ENCODE data around the gene DCST1.
A peak's percentile ranks its signal among the peaks of the same experiment; 100 is the strongest.

The DCST1 gene

DNA sequence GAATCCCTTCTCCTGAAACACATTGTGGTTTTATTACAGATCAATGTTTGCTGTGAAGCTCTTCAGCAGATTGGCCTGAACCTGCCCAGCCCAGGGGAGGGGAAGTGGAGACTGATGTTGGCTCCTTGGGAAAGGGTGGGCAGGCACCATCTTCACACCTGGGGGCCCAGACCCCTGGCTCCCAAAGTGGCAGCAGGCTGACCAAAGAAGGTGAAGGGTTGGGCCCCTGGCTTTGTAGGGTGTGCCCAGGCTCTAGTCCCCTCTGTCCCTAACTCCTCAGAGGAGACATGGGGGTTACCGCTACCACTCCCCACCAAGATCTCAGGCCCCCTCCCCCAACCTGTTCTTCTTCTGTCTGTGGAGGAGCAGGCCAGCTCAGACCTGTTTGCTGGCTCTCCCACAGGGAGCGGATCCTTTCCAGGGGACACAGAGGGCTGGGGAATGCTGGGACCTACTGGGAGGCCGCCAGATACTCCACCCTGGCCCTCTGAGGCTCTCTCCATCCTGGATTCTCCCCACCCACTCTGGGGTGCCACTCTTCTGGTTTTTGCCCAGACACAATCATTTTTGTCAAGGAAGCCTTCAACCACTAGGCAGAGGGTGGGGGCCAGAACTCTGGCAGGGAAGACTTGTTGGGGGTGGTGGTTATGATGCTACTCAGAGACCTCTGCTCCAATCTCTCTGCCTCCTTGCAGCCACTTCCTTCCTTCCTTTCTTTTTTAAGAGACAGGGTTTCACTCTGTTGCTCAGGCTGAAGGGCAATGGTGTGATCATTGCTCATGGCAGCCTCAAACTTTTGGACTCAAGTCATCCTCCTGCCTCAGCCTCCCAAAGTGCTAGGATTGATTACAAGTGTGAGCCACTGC is 40.0 kb downstream of the DCST1 start:
- no peak for DNase-seq

DNA sequence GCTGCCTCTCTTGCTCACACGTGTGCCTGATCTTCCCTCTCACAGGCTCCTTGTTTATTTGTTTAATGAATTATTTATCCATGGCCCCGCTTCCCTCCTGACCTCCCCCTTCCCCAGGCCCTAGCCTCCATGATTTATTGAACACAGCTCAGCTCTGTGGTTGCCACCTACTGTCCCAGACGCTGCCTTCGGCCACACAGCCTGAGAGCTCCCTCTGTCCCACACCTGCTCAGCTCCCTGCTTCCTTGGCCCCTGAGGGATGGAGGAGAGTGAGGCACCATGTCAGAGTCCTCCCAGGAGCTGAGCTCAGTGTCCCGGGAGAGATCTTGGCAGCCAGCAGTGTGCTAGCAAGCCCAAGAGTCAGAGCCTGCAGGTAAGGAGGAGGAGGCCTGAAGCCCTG is 41.9 kb downstream of the DCST1 start:
- DNase-seq: no peak

DNA sequence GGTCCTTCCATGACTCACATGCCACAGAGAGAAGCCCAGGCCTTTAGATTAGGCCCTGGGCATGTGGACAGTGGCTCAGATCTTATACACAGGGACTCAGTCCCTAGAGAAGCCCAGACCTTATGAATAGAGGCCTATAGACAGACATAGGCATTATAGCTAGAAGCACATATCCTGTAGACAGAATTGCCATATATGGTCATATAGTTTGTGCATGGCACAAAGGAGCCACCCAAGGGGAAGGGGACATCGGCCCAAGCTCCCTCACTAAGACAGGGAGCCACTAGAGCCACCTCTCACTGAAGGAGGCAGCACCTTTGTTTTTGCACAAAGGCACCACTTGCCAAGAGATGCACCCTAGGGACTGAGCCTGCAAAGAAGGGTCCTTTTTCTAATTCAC is 42.7 kb downstream of the DCST1 start:
- no peak for DNase-seq

DNA sequence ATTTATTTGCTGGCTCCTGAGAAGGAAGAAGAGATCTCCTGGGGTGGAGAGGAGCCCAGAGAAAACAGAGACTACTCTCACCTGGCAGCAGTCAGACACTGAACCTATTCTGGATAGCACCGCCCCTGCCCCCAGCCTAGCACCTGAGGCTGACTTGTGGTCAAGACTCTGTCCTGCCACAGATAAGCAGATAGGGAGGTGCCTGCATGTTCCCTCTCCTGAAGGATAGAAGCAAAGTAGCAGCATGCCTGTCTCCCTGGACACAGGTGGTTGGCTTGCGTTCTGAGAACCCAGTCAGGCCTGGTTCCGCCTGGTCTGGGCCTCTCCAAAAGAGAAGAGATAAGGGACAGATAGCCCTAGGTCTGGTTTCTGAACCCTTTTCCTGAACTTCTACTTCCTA is 43.7 kb downstream of the DCST1 start:
- no peak for DNase-seq

DNA sequence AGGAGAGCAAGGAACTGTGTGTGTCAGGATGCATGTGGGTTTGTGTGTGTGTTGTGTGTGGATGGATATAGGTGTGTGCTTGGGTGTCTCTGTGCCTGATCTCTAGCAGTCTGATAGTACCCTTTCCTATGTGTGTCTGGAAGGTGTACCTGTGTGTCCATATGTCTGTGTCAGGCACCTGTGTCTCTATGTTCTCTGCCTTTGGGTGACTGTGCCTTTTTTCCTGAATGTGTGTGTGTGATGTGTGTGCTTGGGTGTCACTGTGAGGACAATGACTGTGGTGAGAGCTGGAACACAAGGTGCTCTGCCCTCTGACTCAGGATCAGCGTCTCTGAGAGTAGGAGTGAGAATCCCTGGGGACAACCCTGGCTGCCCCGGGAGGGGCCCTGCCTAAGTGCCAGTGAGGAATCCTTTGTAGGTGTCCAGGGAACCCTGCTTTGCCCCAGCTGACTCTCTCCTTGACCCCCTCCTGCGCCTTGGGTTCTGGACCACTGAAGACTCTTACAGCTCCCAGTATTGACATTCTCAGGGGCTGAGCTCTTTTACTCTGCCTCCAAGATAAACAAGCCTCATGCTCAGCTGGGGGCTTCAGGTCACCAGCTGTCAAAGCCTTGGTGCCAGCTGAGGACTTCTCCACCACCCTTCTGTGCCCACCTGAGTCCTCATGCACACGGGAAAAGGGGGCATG is 44.3 kb downstream of the DCST1 start:
- no peak for DNase-seq

DNA sequence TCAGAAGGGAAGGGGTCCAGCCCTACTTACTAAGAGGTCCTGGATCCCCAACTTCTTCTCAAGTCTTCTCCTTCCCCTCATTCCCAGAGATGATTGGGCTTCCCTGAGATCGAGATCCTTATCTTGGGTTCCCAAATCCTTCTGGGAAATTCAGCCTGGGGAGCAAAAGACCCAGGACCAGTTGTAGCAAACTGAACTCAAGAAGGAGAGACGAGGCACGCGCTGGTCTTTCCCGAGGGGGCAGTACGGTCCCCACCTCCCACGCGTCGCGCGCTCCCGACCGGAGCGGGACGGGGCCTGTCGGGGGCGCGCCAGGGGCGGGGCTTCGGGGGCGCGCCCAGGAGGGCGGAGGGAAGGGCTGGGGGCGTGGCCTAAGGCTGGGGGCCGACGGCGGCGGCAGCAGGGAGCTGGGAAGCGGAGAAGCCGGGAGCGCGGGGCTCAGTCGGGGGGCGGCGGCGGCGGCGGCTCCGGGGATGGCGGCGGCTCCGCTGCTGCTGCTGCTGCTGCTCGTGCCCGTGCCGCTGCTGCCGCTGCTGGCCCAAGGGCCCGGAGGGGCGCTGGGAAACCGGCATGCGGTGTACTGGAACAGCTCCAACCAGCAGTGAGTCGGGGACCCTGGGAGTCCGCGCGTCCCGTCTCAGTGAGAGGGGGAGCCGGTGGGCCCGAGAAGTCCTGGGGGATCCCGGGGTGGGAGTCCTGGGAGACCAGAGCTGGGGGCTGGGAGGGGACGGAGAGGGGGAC is 45.0 kb downstream of the DCST1 start, which contains the start of gene EFNA3:
TSS of gene EFNA3 (plus strand) at position 369 of the 741 bp plus-strand sequence. CDS start at position 474, 105 bp downstream.
- peak in 8 of 14 donors; percentile 7 to 65 (median 35) for DNase-seq

DNA sequence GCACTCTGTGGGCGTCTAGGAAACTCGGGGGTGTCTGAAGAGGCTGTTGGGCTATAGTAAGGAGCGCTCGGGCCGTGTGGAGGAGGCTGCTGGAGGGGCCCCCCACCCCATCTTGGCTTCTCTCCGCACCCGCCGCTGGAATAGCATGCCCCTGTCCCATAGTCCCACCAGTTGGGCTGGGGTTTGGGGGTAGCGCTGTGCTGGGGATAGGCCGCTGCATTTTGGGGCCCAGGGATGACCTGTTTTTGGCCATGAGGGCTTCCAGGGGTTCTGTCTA is 45.5 kb downstream of the DCST1 start:
- DNase-seq: no peak

DNA sequence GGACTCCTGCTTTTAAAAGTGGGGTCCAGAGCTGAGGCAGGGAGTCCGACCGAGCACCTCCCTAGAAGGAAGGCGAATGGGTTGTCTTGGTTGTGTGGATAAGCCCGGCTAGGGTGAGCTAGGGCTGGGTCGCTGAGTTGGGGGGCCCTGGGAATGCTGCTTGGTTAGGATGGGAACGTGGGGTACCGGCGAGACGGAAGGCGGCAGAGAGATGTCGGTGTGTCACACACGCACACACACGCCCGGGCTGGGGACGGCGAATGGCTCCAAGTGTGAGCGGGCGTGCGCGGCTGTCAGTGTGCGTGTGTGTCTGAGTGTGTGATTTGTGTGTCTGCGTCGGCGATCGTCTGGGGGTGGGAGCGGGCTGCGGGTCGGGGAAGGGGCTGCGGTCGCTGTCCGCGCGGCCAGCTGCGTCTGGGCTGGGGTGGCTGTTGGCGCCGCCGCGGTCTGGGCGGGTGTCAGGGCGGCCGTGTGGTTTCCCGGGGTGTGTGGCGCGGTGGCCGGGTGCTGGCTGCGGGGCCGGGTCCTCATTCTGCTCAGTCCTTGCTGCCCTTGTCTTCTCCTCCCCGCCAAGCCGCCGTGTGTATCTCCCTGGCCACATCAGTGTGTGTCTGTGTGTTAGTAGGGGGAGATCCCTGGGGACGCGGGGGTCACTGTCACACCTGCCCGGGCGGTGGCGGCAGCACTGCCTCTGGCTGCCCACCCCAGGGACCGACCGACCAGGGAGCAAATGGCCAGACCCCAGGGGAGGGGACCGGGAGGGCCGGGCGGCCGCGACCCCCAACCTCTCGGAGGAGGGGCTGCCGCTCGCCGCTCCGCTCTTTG is 46.1 kb downstream of the DCST1 start:
- no peak for DNase-seq

DNA sequence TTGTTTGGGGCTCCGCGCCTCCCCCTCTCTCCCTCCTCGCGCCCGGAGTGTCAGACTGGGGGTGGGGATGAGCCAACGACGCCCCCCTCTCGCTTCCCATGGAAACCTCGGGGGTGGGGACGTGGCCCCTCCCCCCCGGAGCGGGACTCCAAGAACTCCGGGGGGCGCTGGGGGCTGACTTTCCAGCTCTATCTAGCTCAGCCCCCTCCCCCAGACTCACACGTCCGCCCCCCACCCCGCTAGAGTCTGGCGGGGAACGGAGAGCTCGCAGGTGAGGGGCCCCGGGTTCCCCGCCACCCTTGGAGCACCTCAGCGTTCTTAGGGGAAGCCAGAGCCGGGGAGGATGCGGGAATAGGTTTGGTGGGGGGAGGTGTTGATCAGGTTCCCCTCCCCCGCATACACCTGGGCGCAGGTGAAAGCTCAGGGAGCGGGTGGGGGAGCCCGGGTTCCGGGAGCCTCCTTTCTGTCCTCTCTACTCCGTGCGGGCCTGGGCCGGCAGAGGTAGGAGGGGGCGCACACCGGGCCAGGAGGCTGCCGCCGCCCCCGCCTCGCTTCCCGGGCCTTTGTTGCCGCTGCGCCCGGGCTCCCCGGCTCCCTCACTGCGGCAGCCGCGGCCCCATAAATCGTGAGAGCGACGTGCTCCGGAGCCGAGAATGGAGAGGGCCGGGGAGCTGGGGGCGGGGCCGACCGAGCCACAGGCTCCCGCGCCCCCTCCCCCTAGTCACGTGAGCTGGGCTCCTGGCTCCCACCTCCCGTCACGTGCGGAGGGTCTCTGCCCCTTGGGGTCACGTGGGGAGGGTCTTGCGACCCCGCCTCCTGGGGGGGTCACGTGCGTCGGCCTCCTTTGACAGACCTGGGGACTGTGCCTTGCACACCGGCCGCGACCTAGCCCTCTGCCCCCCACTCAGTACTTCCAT is 46.9 kb downstream of the DCST1 start:
- DNase-seq: no peak

DNA sequence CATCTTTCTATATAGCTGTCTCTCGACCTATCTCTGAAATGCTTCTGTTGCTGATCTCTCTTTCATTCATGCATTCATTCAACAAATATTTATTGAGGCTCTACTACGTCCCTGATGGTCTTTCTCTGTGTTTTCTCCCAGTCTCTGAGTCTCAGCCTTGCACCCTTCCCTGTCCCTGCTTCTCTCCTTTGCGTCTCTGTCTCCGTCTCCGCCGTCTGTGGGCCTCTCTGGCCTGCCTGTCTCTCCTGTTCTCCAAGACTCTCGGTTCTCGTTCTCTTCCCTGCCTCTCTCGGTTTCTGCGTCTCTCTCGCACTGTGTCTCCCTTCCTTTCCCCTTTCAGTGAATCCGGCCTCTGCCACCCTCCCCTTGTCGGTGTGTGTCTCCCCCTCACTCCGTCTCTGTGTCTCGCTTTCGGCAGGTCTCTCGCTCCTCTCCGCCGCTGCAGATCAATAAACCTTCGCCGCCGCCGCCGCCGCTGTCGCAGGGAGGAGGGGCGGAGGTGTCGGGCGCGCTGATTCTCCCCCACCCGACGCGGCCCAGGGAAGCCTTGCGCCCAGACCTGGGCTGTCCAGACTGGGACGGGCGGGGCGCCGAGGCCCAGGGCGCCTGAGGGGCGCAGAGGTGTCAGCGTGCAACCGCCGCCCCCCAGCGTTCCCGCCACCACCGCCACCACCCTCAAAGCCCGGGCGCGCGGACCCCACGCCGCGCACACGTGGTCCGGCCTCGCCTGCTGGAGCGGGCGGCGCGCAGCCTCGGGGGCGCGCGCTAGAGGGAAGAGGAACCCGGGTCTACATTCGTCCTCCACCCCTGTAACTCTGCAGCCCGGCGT is 48.1 kb downstream of the DCST1 start:
- DNase-seq: no peak

DNA sequence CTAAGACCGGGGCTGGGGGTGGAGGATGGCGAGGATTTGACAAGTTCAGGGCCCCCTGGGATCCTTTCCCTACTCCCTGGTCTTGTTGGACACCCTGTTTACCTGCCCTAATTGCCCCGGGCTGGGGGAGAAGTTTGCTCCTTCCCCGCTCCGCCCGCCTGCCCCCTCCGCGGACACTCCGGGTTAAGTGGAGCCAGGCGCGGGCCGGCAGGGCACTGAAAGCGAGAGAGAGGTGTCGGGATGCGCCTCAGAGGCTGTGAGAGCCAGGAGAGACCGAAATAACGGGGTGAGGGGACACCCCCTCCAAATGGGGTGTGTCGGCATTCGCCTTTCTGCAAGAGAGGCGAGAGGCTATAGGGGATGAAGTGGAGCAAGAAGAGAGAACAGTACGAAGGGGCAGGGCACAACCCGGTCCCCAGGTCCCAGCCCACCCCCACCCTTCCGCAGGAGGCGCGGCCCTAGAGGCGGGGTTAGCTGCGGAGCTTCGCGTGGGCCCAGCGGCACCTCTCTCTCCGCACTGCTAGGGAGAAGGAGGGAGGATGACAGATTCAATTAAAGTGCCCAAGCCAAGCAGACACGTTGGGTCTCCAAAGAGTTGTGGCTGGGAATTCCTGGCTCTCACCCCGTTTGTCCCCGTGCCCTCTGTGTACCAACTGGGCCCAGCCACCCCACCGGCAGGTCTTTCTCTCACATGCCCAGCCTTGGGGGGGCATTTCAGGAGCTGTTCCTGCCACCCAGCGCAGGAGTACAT is 48.9 kb downstream of the DCST1 start:
- no peak for DNase-seq

DNA sequence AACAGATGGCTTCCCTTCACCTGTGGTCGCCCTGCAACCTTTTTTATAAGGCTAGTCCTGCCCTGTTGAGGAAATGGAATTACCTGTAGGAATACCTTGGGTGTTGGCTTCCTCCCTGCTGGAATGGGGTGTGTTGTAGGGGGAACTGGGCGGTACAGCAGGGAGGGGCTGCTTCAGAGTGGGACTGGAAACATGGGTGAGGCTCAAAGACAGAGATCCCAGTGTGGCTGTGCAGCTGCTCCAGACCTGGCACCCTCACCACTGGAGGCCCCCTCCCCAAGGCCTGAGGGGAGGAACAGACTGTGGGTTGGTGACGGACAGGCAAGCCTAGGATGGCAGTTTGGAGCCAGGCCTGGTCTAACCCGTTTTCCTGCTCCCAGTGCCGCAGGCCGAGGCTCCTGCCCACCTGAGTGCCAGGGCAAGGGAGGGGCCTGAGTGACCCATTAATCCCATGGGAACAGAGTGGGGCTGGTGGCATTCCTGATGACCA is 49.5 kb downstream of the DCST1 start:
- no peak for DNase-seq

DNA sequence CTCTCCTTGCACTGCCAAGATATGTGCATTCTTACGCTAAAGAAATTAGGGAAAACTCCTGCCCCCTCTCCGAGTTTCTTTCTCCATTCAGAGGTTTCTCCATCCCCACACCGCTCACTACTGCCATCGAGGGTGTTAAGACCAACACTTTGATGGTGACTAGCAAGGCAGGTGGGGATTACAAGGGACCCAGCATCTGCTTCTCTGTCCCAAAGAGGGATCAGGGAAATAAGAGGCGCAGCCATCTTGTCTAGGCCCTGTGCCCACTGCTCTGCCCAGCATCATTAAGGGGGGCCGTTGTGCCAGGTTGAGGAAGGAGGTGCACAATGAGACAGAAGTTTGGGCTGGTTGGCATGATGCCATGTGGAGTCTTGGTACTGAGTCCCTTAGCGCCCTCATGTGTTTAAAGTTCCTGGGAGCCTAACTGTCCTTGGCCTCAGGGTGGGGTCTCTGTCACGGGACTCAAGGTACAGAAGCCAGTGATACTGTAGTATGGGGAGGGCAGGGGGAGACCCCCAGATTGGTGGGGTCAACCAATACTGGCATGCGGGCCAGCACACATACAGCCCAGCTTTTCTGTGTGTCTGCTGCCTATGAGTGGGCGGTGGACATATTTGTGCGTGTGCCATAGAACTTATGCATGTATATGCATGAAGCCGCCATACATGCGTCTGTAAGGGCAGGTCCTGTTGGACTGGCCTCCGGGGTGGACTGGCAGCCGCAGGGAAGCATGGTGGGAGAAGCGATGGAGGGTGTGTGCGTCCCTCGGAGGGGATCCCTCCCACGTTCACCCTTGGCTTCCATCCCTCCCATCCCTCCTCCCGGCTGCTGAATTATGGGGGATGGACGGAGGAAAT is 50.5 kb downstream of the DCST1 start:
- no peak for DNase-seq

DNA sequence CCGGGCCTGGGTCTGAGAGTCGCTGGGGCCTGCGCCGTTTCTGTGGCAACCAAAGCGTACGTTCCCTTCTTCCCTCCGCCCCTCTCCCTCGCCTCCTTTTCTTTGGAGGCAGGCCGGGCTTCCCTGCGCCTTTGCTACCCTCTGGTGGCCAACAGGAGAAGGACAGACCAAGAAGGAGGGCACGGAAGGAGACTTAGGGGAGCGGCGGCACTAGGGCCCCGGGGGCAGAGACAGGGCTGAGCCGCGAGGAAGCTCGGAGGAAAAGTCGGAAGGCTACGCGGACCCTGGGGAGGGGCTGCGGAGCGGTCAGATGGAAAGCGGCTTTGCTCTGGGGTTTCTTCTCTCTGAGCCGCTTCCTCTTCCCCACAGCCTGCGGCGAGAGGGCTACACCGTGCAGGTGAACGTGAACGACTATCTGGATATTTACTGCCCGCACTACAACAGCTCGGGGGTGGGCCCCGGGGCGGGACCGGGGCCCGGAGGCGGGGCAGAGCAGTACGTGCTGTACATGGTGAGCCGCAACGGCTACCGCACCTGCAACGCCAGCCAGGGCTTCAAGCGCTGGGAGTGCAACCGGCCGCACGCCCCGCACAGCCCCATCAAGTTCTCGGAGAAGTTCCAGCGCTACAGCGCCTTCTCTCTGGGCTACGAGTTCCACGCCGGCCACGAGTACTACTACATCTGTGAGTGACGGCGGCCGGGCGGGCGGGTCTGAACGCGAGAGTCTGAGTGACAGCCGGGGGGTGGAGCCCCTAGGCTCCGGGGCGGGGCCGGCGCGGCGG is 51.3 kb downstream of the DCST1 start:
- peak; percentile 67 to 98 (median 94) for DNase-seq

DNA sequence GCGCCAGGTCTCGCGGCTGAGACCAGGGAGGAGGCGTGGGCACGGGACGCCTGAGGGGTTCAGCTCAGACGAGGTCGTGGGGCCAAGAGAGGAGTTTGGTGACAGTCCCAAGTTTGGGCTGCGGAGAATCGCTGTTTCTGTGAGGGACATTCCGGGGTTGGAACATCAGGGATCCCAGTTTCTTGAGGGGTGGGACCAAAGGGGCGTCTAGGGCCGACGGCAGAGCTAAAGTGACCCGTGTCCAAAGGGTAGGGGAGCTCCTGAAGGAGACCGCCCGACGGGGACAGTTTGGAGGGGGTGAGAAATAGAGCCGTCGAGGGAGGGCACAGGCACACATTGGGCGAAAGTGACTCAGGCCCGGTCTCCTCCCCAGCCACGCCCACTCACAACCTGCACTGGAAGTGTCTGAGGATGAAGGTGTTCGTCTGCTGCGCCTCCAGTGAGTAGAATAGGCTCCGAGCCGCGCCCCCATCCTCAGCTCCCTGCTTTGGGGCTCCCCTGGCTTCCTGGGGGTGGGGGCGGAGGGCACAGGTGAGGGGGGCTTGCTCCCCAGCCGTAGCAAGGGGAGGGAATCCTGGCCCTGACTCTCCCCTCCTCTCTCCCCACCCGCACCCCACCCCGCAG is 52.0 kb downstream of the DCST1 start:
- peak in 3 of 14 donors; percentile 54 to 68 (median 62) for DNase-seq

DNA sequence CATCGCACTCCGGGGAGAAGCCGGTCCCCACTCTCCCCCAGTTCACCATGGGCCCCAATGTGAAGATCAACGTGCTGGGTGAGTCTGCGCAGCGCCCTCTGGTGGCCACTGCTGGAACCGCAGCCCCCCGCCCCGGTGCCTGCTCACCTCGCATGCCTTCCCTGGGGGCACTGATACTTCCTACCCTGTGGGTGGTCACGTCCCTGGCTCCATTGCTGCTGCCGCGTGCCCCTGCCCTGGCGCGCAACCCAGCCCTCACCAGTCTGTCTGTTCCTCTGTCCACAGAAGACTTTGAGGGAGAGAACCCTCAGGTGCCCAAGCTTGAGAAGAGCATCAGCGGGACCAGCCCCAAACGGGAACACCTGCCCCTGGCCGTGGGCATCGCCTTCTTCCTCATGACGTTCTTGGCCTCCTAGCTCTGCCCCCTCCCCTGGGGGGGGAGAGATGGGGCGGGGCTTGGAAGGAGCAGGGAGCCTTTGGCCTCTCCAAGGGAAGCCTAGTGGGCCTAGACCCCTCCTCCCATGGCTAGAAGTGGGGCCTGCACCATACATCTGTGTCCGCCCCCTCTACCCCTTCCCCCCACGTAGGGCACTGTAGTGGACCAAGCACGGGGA is 52.6 kb downstream of the DCST1 start:
- DNase-seq: peak in 11 of 14 donors; percentile 17 to 66 (median 47)
